Activated T-helper 1 cell treated with anti-CD3 and anti-CD28 coated beads, Interleukin-2, amount 50 U/mL, for 16 hours (primary cell): ENCODE data around the gene KRT86.

ENCODE experiments used
- DNase-seq, 2 donors: peaks; one replicate each; pipeline ENCODE4 v3.0.0-alpha.2; 2020; ENCODE audit warnings: low read depth in 1 of 2, low spot score in 1 of 2

KRT86 gene

DNA sequence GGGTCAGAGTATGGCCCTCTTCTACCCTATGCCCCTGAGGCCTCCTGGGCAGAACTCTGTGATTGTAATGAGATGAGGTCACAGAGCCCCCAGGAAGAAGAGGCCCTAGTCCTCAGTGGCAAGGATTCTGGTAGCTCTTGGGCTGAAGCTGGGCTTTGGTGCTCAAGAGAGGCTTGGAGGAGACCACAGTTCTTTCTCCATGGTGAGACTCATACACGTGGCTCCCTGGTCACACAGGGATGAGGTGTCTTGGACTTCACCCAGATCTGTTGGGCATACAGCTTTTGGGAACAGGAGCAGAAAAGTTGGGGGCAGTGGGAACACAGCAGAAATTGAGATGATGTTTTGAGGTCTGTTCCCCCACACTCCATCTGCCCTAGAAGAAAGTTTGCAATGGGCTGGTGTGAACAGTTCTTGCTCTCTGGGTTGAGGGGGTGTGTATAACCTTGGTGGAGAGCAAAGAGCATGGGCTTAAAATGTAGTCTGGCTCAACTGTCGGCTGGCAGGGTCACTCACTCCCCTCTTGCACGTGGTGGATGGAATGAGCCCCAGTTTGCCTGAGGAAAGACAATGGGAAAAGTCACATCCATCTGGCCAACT, at the start of gene KRT86:
TSS of gene KRT86 (plus strand) at position 125 of the 600 bp plus-strand sequence. CDS start 27,272 bp downstream, outside the sequence.
- no peak for DNase-seq

- no peak for DNase-seq
These were observed 48.7 kb upstream of the KRT86 start for GRCh38 chr12:52225752-52226151.

- DNase-seq: no peak
These were observed 48.0 kb upstream of the KRT86 start for GRCh38 chr12:52226446-52226845.

DNA sequence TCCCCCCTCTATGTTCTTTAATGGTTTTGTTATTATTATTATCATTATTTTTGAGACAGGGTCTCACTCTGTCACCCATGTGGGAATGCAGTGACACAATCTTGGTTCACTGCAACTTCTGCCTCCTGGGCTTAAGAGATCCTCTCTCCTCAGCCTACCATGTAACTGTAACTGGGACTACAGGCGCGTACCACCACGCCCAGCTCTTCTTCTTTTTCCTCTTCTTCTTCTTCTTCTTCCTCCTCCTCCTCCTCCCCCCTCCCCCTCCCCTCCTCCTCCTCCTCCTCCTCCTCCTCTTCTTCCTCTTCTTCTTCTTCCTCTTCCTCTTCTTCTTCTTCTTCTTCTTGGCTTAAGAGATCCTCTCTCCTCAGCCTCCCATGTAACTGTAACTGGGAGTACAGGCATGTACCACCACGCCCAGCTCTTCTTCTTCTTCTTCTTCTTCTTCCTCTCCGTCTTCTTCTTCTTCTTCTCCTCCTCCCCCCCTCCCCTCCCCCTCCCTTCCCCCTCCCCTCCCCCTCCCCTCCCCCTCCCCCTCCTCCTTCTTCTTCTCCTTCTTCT, 46.8 kb upstream of the KRT86 start:
- no peak for DNase-seq

DNA sequence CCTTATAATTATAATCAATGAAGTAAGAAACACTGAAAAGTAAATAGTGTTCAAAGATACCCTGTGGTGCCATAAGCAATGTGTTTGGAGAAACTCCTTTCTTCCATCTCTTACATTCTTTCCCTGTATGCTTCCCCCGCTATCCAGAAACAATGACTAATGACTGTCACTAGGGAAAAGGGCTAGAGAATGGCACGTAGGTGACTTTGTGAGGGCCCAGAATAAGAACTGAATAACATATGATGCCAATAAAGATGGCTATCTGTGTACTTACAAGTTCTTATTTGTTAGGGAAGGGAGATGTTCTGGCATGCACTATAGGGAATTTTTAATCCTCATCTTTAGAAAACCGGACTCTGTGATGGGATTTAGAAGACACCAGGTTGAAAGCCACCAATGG, 46.1 kb upstream of the KRT86 start:
- DNase-seq: no peak

- no peak for DNase-seq
These were observed 45.5 kb upstream of the KRT86 start for GRCh38 chr12:52228931-52229330.

- DNase-seq: no peak
These were observed 44.6 kb upstream of the KRT86 start for GRCh38 chr12:52229836-52230343.

GRCh38 chr12:52230364-52231281, 43.8 kb upstream of the KRT86 start:
- DNase-seq: no peak

DNA sequence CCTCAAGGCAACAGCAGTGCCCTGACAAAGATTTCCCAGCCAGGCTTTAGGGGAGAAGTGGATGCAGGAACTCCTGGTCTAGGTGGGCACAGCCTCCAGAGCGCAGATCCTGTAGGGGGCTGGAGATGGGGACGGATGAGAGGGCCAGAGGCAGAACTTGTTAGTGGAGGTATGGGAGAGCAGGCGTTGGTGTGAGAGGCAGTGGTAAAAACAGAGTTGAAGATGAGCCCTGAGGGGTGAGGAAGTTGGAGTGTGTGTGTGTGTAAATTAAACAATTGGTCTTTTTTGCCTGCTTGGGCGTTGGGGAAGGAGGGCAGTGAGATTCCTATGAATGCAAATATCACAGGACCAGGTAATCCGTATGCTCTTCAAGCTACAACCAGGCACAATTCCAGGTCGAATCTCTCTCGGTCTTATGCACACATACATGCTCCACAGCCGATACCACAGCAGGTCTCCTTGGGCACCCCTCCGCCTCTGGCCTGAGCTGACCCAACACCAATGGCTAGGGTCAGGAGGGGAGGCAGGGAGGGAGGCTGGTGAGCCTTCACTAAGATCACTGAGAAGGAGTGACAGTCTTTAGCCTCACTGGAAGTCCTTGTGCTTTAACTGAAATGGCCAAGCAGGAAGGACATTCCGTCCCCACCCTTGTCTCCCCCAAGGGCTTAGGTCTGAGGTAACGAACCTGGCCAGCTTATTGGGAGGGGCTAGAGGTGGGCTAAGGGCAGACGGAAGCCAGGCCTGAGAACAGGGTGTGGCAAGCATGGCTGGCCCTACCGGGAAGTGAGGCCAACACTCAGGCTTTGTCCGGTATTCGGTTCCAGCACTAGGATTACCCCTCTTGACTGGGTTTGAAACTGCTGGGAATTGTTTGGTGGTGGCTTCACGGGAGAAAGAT, 42.9 kb upstream of the KRT86 start:
- DNase-seq: no peak

DNA sequence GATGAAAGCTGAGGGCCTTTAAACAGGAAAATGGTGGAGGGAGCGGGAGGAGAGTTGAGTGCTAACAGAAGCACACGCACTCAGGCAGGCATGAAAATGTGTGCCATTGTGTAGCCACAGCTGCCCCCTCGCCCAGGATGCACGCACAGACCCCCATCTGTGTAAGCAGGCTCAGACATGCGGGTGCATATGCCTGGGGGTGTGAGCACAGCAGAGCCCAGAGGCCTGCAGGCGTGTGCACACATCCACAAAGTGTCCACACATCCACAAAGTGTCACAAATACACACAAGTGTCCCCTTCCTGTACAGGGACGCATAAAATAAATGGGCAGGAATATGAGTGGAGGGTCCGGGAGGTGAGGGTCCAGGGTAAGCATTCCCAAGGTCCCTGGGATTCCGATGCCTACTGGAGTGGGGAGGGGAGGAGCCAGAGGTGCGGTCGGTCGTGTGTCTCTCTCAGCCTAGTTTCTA, 42.2 kb upstream of the KRT86 start:
- no peak for DNase-seq

- no peak for DNase-seq
These were observed 41.6 kb upstream of the KRT86 start, which contains the start of gene KRT7 for GRCh38 chr12:52232674-52233461. KRT7 (plus strand) TSS chr12:52233243; CDS start chr12:52233297, 54 bp downstream.

GRCh38 chr12:52233462-52234207, 40.8 kb upstream of the KRT86 start:
- DNase-seq: no peak

GRCh38 chr12:52234223-52234810, 40.1 kb upstream of the KRT86 start:
- DNase-seq: no peak

DNA sequence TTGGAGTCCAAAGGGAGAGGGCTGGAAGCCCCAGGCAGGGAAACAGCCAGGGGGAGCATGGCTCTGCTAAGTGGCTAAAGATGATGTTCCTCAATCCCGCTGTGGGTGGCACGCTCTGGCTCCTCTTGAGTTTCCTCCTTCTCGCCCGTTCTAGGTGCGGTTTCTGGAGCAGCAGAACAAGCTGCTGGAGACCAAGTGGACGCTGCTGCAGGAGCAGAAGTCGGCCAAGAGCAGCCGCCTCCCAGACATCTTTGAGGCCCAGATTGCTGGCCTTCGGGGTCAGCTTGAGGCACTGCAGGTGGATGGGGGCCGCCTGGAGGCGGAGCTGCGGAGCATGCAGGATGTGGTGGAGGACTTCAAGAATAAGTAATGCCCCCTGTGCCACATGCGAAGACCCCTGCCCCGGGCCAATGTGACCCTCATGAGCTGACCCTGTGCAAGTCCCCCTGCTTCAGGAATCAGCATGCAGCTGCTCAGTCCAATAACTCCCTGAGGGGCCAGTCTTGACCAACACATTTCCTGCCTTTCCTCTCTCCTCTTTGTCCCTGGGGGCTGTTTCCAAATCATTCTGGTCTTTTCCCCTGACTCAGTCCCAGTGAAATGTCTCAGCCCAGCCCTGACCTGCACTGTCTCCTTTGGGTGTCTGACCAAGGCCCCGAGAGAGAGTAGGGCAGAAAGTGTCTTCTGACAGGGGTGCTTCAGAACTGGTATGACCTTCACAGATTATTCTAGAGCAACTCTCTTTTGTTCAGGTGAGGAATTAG, 39.3 kb upstream of the KRT86 start:
- DNase-seq: no peak

DNA sequence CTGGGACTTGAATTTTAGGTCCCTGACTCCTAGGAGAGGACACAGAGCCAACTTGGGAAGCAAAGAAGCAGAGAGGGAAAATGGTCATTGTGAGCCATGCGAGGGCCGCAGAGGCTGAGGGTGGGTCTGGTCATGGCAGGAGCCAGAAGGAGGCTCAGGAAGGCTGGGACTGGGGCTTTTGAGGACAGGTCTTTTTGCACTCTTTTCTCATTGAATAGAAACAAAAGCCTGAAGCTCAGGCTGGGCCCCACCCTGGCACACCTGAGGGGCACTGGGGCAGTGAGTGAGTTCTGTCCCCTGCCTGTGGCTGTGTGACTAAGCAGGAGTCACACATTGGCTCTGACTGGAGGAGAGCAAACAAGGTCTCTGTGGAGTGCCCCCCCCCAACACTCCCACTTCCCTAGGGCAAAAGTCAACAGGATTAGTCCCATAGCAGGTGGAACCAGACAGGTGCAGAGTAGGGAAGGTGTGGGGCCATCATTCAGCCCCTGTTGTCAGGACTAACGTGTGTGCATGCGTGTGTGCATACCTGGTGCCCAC, 38.6 kb upstream of the KRT86 start:
- DNase-seq: no peak

- no peak for DNase-seq
These were observed 37.9 kb upstream of the KRT86 start for GRCh38 chr12:52236386-52237050.

- no peak for DNase-seq
These were observed 36.1 kb upstream of the KRT86 start for GRCh38 chr12:52238207-52238840.
